HEK293 (cell line): ENCODE data around the gene RASD2.

Source experiments
- ELK4 ChIP-seq: IDR thresholded peaks from 2 replicates; pipeline ENCODE4 v1.6.1; 2011; ENCODE audit warnings: mild to moderate bottlenecking, low read depth, low read length, borderline replicate concordance
- OVOL3 ChIP-seq: fragments of 450-650 bp; formaldehyde crosslinking; IDR thresholded peaks from 2 replicates; pipeline ENCODE4 v1.5.1; 2016; ENCODE audit warnings: missing biosample characterization, missing genetic modification characterization
- PRDM10 ChIP-seq: fragments of 450-650 bp; formaldehyde crosslinking; IDR thresholded peaks from 2 replicates; pipeline ENCODE4 v1.5.1; 2016; ENCODE audit warnings: missing biosample characterization, missing genetic modification characterization
- ZBTB11 ChIP-seq: fragments of 450-650 bp; formaldehyde crosslinking; conservative IDR thresholded peaks from 2 replicates; pipeline ENCODE4 v1.5.1; 2016; ENCODE audit warnings: low read depth, missing biosample characterization, missing genetic modification characterization
- ZBTB8A ChIP-seq: fragments of 450-650 bp; formaldehyde crosslinking; IDR thresholded peaks from 2 replicates; pipeline ENCODE4 v1.5.1; 2016; ENCODE audit warnings: missing biosample characterization, missing genetic modification characterization
- ZEB2 ChIP-seq: fragments of 450-650 bp; formaldehyde crosslinking; IDR thresholded peaks from 2 replicates; pipeline ENCODE4 v1.5.1; 2016; ENCODE audit warnings: missing biosample characterization, missing genetic modification characterization
- ZFP41 ChIP-seq: fragments of 450-650 bp; formaldehyde crosslinking; IDR thresholded peaks from 2 replicates; pipeline ENCODE4 v1.5.1; 2016; ENCODE audit warnings: missing biosample characterization, missing genetic modification characterization, borderline replicate concordance
- ZNF16 ChIP-seq: fragments of 450-650 bp; formaldehyde crosslinking; IDR thresholded peaks from 2 replicates; pipeline ENCODE4 v1.5.1; 2016; ENCODE audit warnings: low read depth, missing biosample characterization, missing genetic modification characterization
- ZNF24 ChIP-seq: fragments of 450-650 bp; formaldehyde crosslinking; IDR thresholded peaks from 2 replicates; pipeline ENCODE4 v1.5.1; 2016; ENCODE audit warnings: missing biosample characterization, missing genetic modification characterization
- ZNF366 ChIP-seq: fragments of 450-650 bp; formaldehyde crosslinking; conservative IDR thresholded peaks from 2 replicates; pipeline ENCODE4 v1.5.1; 2016; ENCODE audit warnings: missing biosample characterization, missing genetic modification characterization
- ZNF510 ChIP-seq: fragments of 450-650 bp; formaldehyde crosslinking; IDR thresholded peaks from 2 replicates; pipeline ENCODE4 v1.5.1; 2018; ENCODE audit warnings: mild to moderate bottlenecking, missing genetic modification characterization, missing biosample characterization; ENCODE audit not compliant: insufficient replicate concordance
- ZNF518A ChIP-seq: fragments of 450-650 bp; formaldehyde crosslinking; conservative IDR thresholded peaks from 2 replicates; pipeline ENCODE4 v1.5.1; 2016; ENCODE audit warnings: low read depth, missing biosample characterization, missing genetic modification characterization
- ZNF600 ChIP-seq: fragments of 450-650 bp; formaldehyde crosslinking; IDR thresholded peaks from 2 replicates; pipeline ENCODE4 v1.5.1; 2016; ENCODE audit warnings: missing biosample characterization, missing genetic modification characterization
- ZNF621 ChIP-seq: fragments of 450-650 bp; formaldehyde crosslinking; IDR thresholded peaks from 2 replicates; pipeline ENCODE4 v1.5.1; 2017; ENCODE audit warnings: missing biosample characterization, missing genetic modification characterization
- ZNF623 ChIP-seq: fragments of 450-650 bp; formaldehyde crosslinking; IDR thresholded peaks from 2 replicates; pipeline ENCODE4 v1.5.1; 2016; ENCODE audit warnings: missing biosample characterization, missing genetic modification characterization
- ZNF704 ChIP-seq: fragments of 450-650 bp; formaldehyde crosslinking; IDR thresholded peaks from 2 replicates; pipeline ENCODE4 v1.5.1; 2016; ENCODE audit warnings: missing biosample characterization, missing genetic modification characterization
- ZNF707 ChIP-seq: fragments of 450-650 bp; formaldehyde crosslinking; IDR thresholded peaks from 2 replicates; pipeline ENCODE4 v1.5.1; 2016; ENCODE audit warnings: missing biosample characterization, missing genetic modification characterization
- ZNF785 ChIP-seq: fragments of 450-650 bp; formaldehyde crosslinking; IDR thresholded peaks from 2 replicates; pipeline ENCODE4 v1.5.1; 2016; ENCODE audit warnings: missing biosample characterization, missing genetic modification characterization
- ZSCAN18 ChIP-seq: fragments of 450-650 bp; formaldehyde crosslinking; IDR thresholded peaks from 2 replicates; pipeline ENCODE4 v1.5.1; 2016; ENCODE audit warnings: missing biosample characterization, missing genetic modification characterization

RASD2 gene

GRCh38 chr22:35525687-35526332, 14.8 kb upstream of the RASD2 start (continued):
- TF ChIP-seq ZNF704 (no peak), ZSCAN18 (no peak), ZNF16 (tag by site-specific recombination) (no peak), ZBTB11 (peak; percentile 66), ZBTB8A (tag by site-specific recombination) (peak; percentile 78), ZNF518A (tag by site-specific recombination) (peak; percentile 94), ZNF707 (no peak), ZNF785 (tag by site-specific recombination) (0 out of 2 replicates have a peak, but pooled peaks have one; percentile 52), ZNF600 (no peak), ELK4 (no peak), ZNF623 (tag by site-specific recombination) (peak; percentile 78), OVOL3 (0 out of 2 replicates have a peak, but pooled peaks have one; percentile 39), ZNF24 (tag by site-specific recombination) (no peak), ZNF510 (tag by site-specific recombination) (no peak), ZEB2 (tag by site-specific recombination) (no peak), ZFP41 (tag by site-specific recombination) (no peak), ZNF366 (tag by site-specific recombination) (no peak), ZNF621 (no peak), PRDM10 (tag by site-specific recombination) (no peak)
